Smooth muscle cell (in vitro differentiated cells): Measurements from ENCODE around the gene DHX15. TPM values are rescaled to one million over a fixed set of nuclear protein-coding genes. Genes with fewer than 3 reads are reported as not detected.
A peak's percentile ranks its signal among the peaks of the same experiment; 100 is the strongest.

Experiments used
- DNase-seq: peaks from one replicate; lab custom pipeline; 2025; ENCODE audit not compliant: unreplicated experiment; lab: John Stamatoyannopoulos, UW
- H2AFZ ChIP-seq: fragments of 200-600 bp; sonication (generic); 2 replicates; pipeline ENCODE4 v1.6.0; 2016; ENCODE audit warnings: antibody characterized with exemption, low read depth, mild to moderate bottlenecking
- H3F3A ChIP-seq: fragments of 200-600 bp; sonication (generic); 2 replicates; pipeline ENCODE4 v1.6.0; 2017; ENCODE audit warnings: antibody characterized with exemption, low read depth
- H3K27ac ChIP-seq: fragments of 200-600 bp; sonication (generic); 2 replicates; pipeline ENCODE4 v1.5.1; 2016; ENCODE audit warnings: low read depth, mild to moderate bottlenecking
- H3K27me3 ChIP-seq: fragments of 200-600 bp; sonication (generic); 2 replicates; pipeline ENCODE4 v1.6.1; 2016; ENCODE audit warnings: low read depth, mild to moderate bottlenecking
- H3K36me3 ChIP-seq: fragments of 200-600 bp; sonication (generic); 2 replicates; pipeline ENCODE4 v1.5.1; 2016; ENCODE audit warnings: low read depth
- H3K4me1 ChIP-seq: fragments of 200-600 bp; sonication (generic); 2 replicates; pipeline ENCODE4 v1.5.1; 2016; ENCODE audit warnings: low read depth
- H3K4me2 ChIP-seq: fragments of 200-600 bp; sonication (generic); 2 replicates; pipeline ENCODE4 v1.6.0; 2016; ENCODE audit warnings: mild to moderate bottlenecking
- H3K4me3 ChIP-seq: fragments of 200-600 bp; sonication (generic); 2 replicates; pipeline ENCODE4 v1.5.1; 2016; ENCODE audit warnings: mild to moderate bottlenecking
- H3K79me2 ChIP-seq: fragments of 200-600 bp; sonication (generic); 2 replicates; pipeline ENCODE4 v1.6.0; 2016; ENCODE audit warnings: low read depth, mild to moderate bottlenecking
- H3K9ac ChIP-seq: fragments of 200-600 bp; sonication (generic); 2 replicates; pipeline ENCODE4 v1.6.0; 2016; ENCODE audit warnings: low read depth
- H3K9me3 ChIP-seq: fragments of 200-600 bp; sonication (generic); replicated peaks from 2 replicates; pipeline ENCODE4 v1.5.1; 2016; ENCODE audit warnings: low read depth
- H4K20me1 ChIP-seq: fragments of 200-600 bp; sonication (generic); 2 replicates; pipeline ENCODE4 v1.6.0; 2016; ENCODE audit warnings: low read depth
- whole genome bisulfite sequencing: methylation state at CpG from one replicate; pipeline ENCODE4 v1.1.7; 2016; ENCODE audit warnings: low lambda C conversion rate; 5-methylcytosine and 5-hydroxymethylcytosine counted together
- polyA plus RNA-seq: library from polyadenylated mRNA; unstranded; fragments of >200 nt; fragmentation: Nextera tagmentation; extraction: Ambion mirVana; gene quantifications from 2 replicates; pipeline ENCODE4 v1.2.1, GENCODE V29; 2016
- total RNA-seq: library from RNA; depleted of rRNA; stranded (reverse); fragments of >200 nt; gene quantifications from 2 replicates; pipeline ENCODE4 v1.2.3, GENCODE V29; 2014
- TF ChIP-seq, protein P1 (sequence below): fragments of 200-600 bp; sonication (generic); IDR thresholded peaks from 2 replicates; pipeline ENCODE4 v1.5.1; 2017; ENCODE audit warnings: borderline replicate concordance, mild to moderate bottlenecking, antibody characterized with exemption; ENCODE audit not compliant: insufficient read depth, poor library complexity, severe bottlenecking

DHX15 gene
- total and polyA plus RNA-seq, 2 experiments from 2014 or later = 69.8 to 168 TPM

GRCh38 chr4:24578364-24578763 is 6.0 kb downstream of the DHX15 start:
- Histone ChIP-seq H3K4me1 (peaks cover 12% of the 10 kb centered on the region), H3K27me3 (no peaks in the 10 kb centered on the region), H3K9me3 (no peaks in the 10 kb centered on the region), H3K9ac (no peak overlapping the region), H2AFZ (no peak overlapping the region), H3K4me2 (no peak overlapping the region), H3K4me3 (no peak overlapping the region), H3K79me2 (peaks cover 100% of the 10 kb centered on the region), H3K27ac (peak overlapping the region; percentile 69), H4K20me1 (peaks cover 100% of the 10 kb centered on the region), H3F3A (no peaks in the 10 kb centered on the region), H3K36me3 (peaks cover 26% of the 10 kb centered on the region)
- DNase-seq = no peak
- TF ChIP-seq, protein P1, sequence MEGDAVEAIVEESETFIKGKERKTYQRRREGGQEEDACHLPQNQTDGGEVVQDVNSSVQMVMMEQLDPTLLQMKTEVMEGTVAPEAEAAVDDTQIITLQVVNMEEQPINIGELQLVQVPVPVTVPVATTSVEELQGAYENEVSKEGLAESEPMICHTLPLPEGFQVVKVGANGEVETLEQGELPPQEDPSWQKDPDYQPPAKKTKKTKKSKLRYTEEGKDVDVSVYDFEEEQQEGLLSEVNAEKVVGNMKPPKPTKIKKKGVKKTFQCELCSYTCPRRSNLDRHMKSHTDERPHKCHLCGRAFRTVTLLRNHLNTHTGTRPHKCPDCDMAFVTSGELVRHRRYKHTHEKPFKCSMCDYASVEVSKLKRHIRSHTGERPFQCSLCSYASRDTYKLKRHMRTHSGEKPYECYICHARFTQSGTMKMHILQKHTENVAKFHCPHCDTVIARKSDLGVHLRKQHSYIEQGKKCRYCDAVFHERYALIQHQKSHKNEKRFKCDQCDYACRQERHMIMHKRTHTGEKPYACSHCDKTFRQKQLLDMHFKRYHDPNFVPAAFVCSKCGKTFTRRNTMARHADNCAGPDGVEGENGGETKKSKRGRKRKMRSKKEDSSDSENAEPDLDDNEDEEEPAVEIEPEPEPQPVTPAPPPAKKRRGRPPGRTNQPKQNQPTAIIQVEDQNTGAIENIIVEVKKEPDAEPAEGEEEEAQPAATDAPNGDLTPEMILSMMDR = no peak
- 96% methylated on average over 4 of the region's 4 CpGs for WGBS

DNA sequence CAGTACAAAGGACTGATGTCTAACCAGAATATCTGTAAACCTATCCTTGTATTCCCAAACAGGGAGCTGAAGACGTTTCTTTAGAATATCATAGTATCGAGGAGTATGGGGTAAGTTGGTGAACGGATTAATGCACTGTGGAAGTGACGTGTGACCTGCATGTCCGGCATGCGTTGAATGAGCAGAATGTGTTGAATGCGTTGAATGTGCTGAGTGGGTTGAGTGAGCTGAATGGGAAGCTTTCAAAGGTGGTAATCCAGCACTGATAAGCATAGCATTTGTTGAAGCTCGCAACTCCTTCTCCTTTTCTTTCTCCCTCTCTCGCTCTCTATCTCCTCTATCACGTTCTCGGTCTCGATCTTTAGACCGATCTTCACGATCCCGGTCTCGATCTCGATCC is 8.1 kb downstream of the DHX15 start:
- H3F3A ChIP-seq = no peaks in the 10 kb centered on the region
- TF ChIP-seq, protein P1 = no peak
- no peak overlapping the region for H3K27ac ChIP-seq
- DNase-seq = no peak
- H3K79me2 ChIP-seq = peaks cover 100% of the 10 kb centered on the region
- no peak overlapping the region for H3K4me3 ChIP-seq
- WGBS = 88% methylated on average over 17 of the region's 17 CpGs
- no peak overlapping the region for H3K9ac ChIP-seq
- no peaks in the 10 kb centered on the region for H3K4me1 ChIP-seq
- peaks cover 100% of the 10 kb centered on the region for H4K20me1 ChIP-seq
- no peaks in the 10 kb centered on the region for H3K9me3 ChIP-seq
- no peaks in the 10 kb centered on the region for H3K27me3 ChIP-seq
- H3K36me3 ChIP-seq = peaks cover 26% of the 10 kb centered on the region
- H3K4me2 ChIP-seq = no peak overlapping the region
- H2AFZ ChIP-seq = no peak overlapping the region

DNA sequence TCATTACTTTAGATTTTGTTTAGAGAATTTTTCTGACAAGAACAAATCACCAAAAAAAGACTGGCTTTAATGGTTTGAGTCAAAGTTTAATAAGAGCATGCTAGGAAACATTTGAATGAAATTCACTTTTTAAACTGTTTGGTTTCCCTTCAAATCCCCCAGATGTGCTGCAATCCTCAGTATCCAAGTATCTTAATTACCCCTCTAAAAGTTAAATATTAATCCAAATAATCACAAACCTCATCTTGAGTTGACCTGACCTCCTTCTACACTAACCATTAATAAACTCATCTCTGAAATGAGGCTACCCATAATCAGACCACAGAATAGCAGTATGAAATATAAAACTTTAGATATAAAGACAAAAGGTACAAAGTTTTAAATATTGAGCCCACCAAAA is 10.1 kb downstream of the DHX15 start:
- Histone ChIP-seq H3K79me2 (peaks cover 100% of the 10 kb centered on the region), H4K20me1 (peaks cover 100% of the 10 kb centered on the region), H3K36me3 (peaks cover 26% of the 10 kb centered on the region), H3K4me1 (no peaks in the 10 kb centered on the region), H3K9me3 (no peaks in the 10 kb centered on the region), H3K27ac (no peak overlapping the region), H2AFZ (no peak overlapping the region), H3K27me3 (no peaks in the 10 kb centered on the region), H3K4me3 (no peak overlapping the region), H3F3A (no peaks in the 10 kb centered on the region), H3K9ac (no peak overlapping the region), H3K4me2 (no peak overlapping the region)
- no peak for DNase-seq
- TF ChIP-seq, protein P1 = no peak

DNA sequence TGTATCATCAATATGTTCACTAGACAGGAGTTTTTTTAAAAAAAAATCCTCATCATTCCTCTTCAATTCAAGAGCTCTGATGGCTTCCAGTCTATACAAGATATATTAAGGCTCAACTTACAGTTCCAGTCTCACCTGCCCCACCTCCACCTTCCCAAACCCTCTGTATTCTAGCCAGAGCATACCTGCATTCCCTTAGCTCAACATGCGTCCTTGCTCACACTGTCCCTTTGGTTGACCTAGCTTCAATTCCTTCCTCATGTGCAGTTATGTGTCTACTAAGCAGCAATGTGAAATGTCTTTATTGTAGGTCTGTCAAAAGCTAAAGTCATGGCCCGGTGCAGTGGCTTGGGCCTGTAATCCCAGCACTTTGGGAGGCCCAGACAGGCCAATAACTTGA is 10.8 kb downstream of the DHX15 start:
- Histone ChIP-seq H3K4me3 (no peak overlapping the region), H3K27me3 (no peaks in the 10 kb centered on the region), H3K9ac (no peak overlapping the region), H2AFZ (no peak overlapping the region), H3K79me2 (peaks cover 100% of the 10 kb centered on the region), H3K9me3 (no peaks in the 10 kb centered on the region), H3K4me2 (no peak overlapping the region), H3K36me3 (peaks cover 26% of the 10 kb centered on the region), H3K4me1 (no peaks in the 10 kb centered on the region), H3K27ac (no peak overlapping the region), H3F3A (no peaks in the 10 kb centered on the region), H4K20me1 (peaks cover 100% of the 10 kb centered on the region)
- TF ChIP-seq, protein P1 = no peak
- no peak for DNase-seq
- WGBS = 48% methylated on average over 2 of the region's 2 CpGs
